Stimulated activated naive B cell treated with anti-CD40 and anti-IgM and Interleukin-4, amounts not matched to agents 10 μg/mL and 1 μg/mL and 100 μg/mL, for 72 hours (primary cell): ENCODE measurements around the gene FAM24B.
A peak's percentile ranks its signal among the peaks of the same experiment; 100 is the strongest.
"Not testable (repeated sequence)": the region's sequence is repeated elsewhere in the genome, so short reads cannot be mapped to it uniquely, and the experiment has no call there.

ENCODE experiments used
- ATAC-seq, 2 donors: fragments of 150-1000 bp; cut with Tn5 transposase; replicated peaks; 2 replicates each; pipeline ENCODE4 v1.10.0; 2021; ENCODE audit warnings: moderate library complexity in 1 of 2
- DNase-seq: peaks from one replicate; pipeline ENCODE4 v3.0.0; 2021
- H3K27ac Mint-ChIP-seq: one replicate; pipeline ENCODE4 v1.8.0; 2022; ENCODE audit warnings: mild to moderate bottlenecking, mixed read lengths
- H3K27me3 Mint-ChIP-seq, 2 donors: one replicate each; pipeline ENCODE4 v1.8.0; 2022; ENCODE audit warnings: mixed read lengths in 2 of 2
- H3K36me3 Mint-ChIP-seq, 2 donors: one replicate each; pipeline ENCODE4 v1.8.0; 2022; ENCODE audit warnings: mixed read lengths in 2 of 2, mild to moderate bottlenecking in 1 of 2
- H3K4me1 Mint-ChIP-seq, 2 donors: one replicate each; pipeline ENCODE4 v1.8.0; 2022; ENCODE audit warnings: mixed read lengths in 2 of 2, mild to moderate bottlenecking in 1 of 2
- H3K4me3 Mint-ChIP-seq, 2 donors: one replicate each; pipeline ENCODE4 v1.8.0; 2022; ENCODE audit warnings: mild to moderate bottlenecking in 2 of 2, mixed read lengths in 2 of 2, moderate library complexity in 1 of 2
- H3K9me3 Mint-ChIP-seq, 2 donors: one replicate each; pipeline ENCODE4 v1.8.0; 2022; ENCODE audit warnings: mixed read lengths in 2 of 2, mild to moderate bottlenecking in 1 of 2

The FAM24B gene

GRCh38 chr10:122868768-122869167 lies 10.6 kb downstream of the FAM24B start:
- not testable (repeated sequence) for H3K4me3 Mint-ChIP-seq, H3K27me3 Mint-ChIP-seq, H3K27ac Mint-ChIP-seq, ATAC-seq, H3K9me3 Mint-ChIP-seq, DNase-seq
- H3K4me1 Mint-ChIP-seq: peaks cover 13 to 23% of the 10 kb centered on the region in 2 donors
- H3K36me3 Mint-ChIP-seq: peaks cover 22 to 38% of the 10 kb centered on the region in 2 donors

DNA sequence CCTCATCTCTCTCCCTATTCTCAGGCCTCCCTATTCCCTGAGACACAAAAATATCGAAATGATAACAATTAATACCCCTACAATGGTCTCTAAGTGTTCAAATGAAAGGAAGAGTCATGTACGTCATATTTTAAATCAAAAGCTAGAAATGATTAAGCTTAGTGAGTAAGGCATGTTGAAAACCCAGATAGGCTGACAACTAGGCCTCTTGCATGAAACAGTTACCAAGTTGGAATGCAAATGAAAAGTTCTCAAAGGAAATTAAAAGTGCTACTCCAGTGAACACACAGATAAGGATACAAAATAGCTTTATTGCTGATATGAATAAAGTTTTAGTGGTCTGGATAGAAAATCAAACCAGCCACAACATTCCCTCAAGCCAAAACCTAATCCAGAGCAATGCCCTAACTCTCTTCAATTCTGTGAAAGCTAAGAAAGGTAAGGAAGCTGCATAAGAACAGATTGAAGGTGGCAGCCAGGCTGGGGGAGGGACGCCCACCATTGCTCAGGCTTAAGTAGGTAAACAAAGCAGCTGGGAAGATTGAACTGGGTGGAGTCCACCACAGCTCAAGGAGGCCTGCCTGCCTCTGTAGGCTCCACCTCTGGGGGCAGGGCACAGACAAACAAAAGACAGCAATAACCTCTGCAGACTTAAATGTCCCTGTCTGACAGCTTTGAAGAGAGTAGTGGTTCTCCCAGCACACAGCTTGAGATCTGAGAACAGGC lies 12.5 kb downstream of the FAM24B start:
- not testable (repeated sequence) for H3K27me3 Mint-ChIP-seq, DNase-seq, ATAC-seq, H3K9me3 Mint-ChIP-seq, H3K27ac Mint-ChIP-seq, H3K4me3 Mint-ChIP-seq
- Mint-ChIP-seq H3K36me3 (peaks cover 20 to 37% of the 10 kb centered on the region in 2 donors), H3K4me1 (peaks cover 22 to 37% of the 10 kb centered on the region in 2 donors)

DNA sequence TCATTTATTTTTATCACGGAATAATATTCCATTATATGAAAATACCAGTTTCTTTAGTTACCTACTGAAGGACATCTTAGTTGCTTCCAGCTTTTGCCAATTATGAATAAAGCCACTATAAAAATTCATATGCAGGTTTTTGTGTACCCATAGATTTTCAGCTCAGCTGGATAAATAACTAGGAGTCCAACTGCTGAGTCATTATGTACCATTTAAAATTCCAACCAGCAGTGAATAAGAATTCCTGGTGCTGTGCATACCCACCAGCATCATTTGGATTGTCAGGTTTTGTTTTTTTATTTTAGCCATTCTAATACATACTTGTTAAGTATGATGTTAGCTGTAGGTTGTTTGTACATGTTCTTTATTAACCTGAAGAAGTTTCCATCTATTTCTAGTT lies 14.5 kb downstream of the FAM24B start:
- ATAC-seq (no peak), DNase-seq (no peak)
- no peaks in the 10 kb centered on the region for H3K27me3 Mint-ChIP-seq
- H3K36me3 Mint-ChIP-seq: peaks cover 17 to 30% of the 10 kb centered on the region in 2 donors
- no peak overlapping the region for H3K4me3 Mint-ChIP-seq
- H3K27ac Mint-ChIP-seq: no peak overlapping the region
- H3K4me1 Mint-ChIP-seq: peaks cover 25 to 43% of the 10 kb centered on the region in 2 donors
- H3K9me3 Mint-ChIP-seq: peaks cover 4% of the 10 kb centered on the region in 2 donors

GRCh38 chr10:122864194-122864592 lies 15.2 kb downstream of the FAM24B start:
- Mint-ChIP-seq H3K9me3 (peaks cover 0 to 4% of the 10 kb centered on the region in 2 donors), H3K4me3 (no peak overlapping the region), H3K27ac (no peak overlapping the region), H3K27me3 (no peaks in the 10 kb centered on the region), H3K4me1 (peaks cover 29 to 50% of the 10 kb centered on the region in 2 donors), H3K36me3 (peaks cover 18 to 23% of the 10 kb centered on the region in 2 donors)
- ATAC-seq (no peak), DNase-seq (no peak)

- Mint-ChIP-seq H3K27me3 (no peaks in the 10 kb centered on the region), H3K4me1 (peaks cover 29 to 52% of the 10 kb centered on the region in 2 donors), H3K36me3 (peaks cover 18 to 24% of the 10 kb centered on the region in 2 donors), H3K9me3 (peaks cover 0 to 2% of the 10 kb centered on the region in 2 donors), H3K27ac (no peak overlapping the region), H3K4me3 (no peak overlapping the region)
- ATAC-seq: no peak
- DNase-seq: no peak
Measured at GRCh38 chr10:122863216-122864193, 15.9 kb downstream of the FAM24B start.

DNA sequence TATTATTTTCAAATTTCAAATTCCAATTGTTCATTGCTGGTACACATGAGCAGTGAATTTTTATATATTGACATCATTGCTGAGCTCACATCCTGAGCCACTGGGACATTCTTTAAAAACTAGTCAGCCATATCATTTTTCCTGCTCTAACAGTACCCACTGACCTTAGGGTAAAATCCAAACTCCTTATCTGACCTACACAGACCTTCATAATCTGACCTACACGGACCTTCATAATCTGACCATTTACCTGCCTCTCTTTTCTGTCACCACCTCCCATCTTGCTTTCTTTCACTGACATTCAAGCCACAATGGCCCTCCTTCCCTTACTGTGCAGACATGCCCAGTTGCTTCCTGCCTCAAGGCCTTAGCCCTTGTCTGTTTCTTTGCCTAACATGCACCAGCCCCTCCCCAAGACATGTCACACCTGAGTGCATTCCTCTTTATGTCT lies 17.6 kb downstream of the FAM24B start:
- no peak for DNase-seq

DNA sequence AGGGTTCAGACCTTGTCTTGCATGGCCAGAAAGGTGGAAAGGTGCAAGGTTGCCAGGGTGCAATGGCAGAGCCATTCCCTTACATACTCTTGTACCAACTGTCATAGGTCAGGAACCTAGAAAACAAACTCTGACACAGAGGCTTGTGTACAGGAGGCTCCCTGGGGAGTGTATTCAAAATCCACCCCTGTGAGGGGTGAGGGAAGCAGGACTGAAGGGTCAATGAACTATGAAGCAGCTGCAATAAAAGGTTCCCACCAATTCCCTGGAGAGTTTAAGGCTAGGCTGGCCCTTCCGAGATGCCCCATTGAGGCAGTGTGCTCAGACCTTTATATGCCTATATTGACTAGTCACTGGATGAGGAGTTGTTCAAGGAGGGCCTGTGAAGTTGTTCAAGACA lies 19.9 kb downstream of the FAM24B start:
- no peaks in the 10 kb centered on the region for H3K9me3 Mint-ChIP-seq
- no peak overlapping the region for H3K4me3 Mint-ChIP-seq
- DNase-seq (no peak), ATAC-seq (peak; percentile 62 to 64)
- peaks cover 24 to 30% of the 10 kb centered on the region in 2 donors for H3K4me1 Mint-ChIP-seq
- no peak overlapping the region for H3K27ac Mint-ChIP-seq
- H3K27me3 Mint-ChIP-seq: no peaks in the 10 kb centered on the region
- peaks cover 15 to 33% of the 10 kb centered on the region in 2 donors for H3K36me3 Mint-ChIP-seq

More for the DNA sequence above, 17.6 kb downstream of the FAM24B start:
- Mint-ChIP-seq H3K4me3 (no peak overlapping the region), H3K27me3 (no peaks in the 10 kb centered on the region), H3K4me1 (peaks cover 26 to 36% of the 10 kb centered on the region in 2 donors), H3K27ac (no peak overlapping the region), H3K36me3 (peaks cover 8 to 19% of the 10 kb centered on the region in 2 donors), H3K9me3 (no peaks in the 10 kb centered on the region)
- no peak for ATAC-seq

GRCh38 chr10:122858042-122858441 lies 21.3 kb downstream of the FAM24B start:
- H3K36me3 Mint-ChIP-seq: peaks cover 21 to 44% of the 10 kb centered on the region in 2 donors
- ATAC-seq: not testable (repeated sequence)

GRCh38 chr10:122856902-122857301 lies 22.5 kb downstream of the FAM24B start:
- Mint-ChIP-seq H3K4me1 (peaks cover 15 to 20% of the 10 kb centered on the region in 2 donors), H3K9me3 (no peaks in the 10 kb centered on the region), H3K36me3 (peaks cover 27 to 51% of the 10 kb centered on the region in 2 donors), H3K27ac (no peak overlapping the region), H3K4me3 (no peak overlapping the region), H3K27me3 (no peaks in the 10 kb centered on the region)
- ATAC-seq (no peak), DNase-seq (no peak)

More at GRCh38 chr10:122858042-122858441, 21.3 kb downstream of the FAM24B start:
- H3K4me3 Mint-ChIP-seq, H3K27ac Mint-ChIP-seq, H3K9me3 Mint-ChIP-seq, H3K27me3 Mint-ChIP-seq, DNase-seq: not testable (repeated sequence)
- H3K4me1 Mint-ChIP-seq: peaks cover 25 to 27% of the 10 kb centered on the region in 2 donors

- H3K9me3 Mint-ChIP-seq: no peaks in the 10 kb centered on the region
- H3K4me3 Mint-ChIP-seq: no peak overlapping the region
- H3K27ac Mint-ChIP-seq: no peak overlapping the region
- H3K4me1 Mint-ChIP-seq: peaks cover 11 to 18% of the 10 kb centered on the region in 2 donors
- no peak for DNase-seq
- no peaks in the 10 kb centered on the region for H3K27me3 Mint-ChIP-seq
- peaks cover 29 to 53% of the 10 kb centered on the region in 2 donors for H3K36me3 Mint-ChIP-seq
- no peak for ATAC-seq
Measured at GRCh38 chr10:122855745-122856144, 23.6 kb downstream of the FAM24B start.

DNA sequence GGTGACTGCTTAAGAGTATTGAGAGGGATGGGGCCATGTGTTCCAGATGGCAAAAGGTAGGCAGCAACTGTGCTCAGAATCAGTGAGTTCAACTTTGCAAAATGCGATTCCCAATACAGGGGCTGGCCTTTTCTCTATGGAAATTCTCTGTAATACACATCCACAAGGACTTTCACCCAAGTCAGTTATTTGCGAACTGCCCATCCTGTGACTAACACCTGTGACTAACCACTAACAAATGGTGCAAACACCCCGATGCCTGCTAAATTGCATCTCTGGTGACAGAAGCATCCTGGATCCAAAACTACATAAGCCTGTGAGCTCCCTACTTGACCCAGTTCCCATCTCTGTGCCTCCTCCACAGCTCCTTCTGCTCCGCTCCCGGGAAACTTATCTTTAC lies 24.7 kb downstream of the FAM24B start:
- Mint-ChIP-seq H3K4me3 (no peak overlapping the region), H3K36me3 (peaks cover 37 to 63% of the 10 kb centered on the region in 2 donors), H3K27me3 (no peaks in the 10 kb centered on the region), H3K4me1 (peaks cover 6 to 16% of the 10 kb centered on the region in 2 donors), H3K27ac (no peak overlapping the region), H3K9me3 (no peaks in the 10 kb centered on the region)
- ATAC-seq (no peak), DNase-seq (no peak)

DNA sequence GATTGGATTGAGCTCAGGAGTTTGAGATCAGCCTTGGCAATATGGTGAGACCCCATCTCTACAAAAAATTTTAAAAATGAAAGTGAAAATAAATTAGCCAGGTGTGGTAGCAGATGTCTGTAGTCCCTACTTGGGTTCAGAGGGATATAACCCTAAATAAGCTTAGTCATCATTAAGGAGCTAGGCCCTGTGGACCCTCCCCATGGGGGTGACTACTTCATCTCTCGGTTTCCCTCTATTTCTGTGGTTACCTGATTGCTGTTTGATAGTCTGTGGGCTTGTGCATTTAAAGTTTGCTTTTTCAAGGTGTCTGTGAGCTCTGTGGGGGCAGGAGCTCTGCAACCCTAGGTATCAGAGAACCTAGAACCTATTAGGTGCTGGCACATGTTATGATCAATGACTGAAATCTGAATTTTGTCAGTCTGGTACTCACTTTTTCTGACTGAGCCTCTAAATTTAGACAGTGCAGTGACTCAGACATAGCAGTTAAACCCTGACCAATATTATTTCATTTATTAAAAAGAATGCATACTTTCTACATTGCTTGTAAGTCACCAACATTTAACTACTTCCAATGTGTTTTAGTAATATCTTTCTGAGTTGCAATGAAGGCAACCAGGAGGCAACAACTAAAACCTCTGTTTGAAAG lies 25.6 kb downstream of the FAM24B start:
- Mint-ChIP-seq H3K27me3 (no peaks in the 10 kb centered on the region), H3K27ac (no peak overlapping the region), H3K9me3 (no peaks in the 10 kb centered on the region), H3K36me3 (peaks cover 34 to 62% of the 10 kb centered on the region in 2 donors), H3K4me3 (no peak overlapping the region), H3K4me1 (peaks cover 0 to 13% of the 10 kb centered on the region in 2 donors)
- ATAC-seq (no peak), DNase-seq (no peak)

GRCh38 chr10:122852261-122852660 lies 27.1 kb downstream of the FAM24B start:
- ATAC-seq (no peak), DNase-seq (no peak)
- Mint-ChIP-seq H3K9me3 (no peaks in the 10 kb centered on the region), H3K4me3 (no peak overlapping the region), H3K4me1 (peaks cover 7 to 19% of the 10 kb centered on the region in 2 donors), H3K27me3 (no peaks in the 10 kb centered on the region), H3K27ac (no peak overlapping the region), H3K36me3 (peaks cover 45 to 61% of the 10 kb centered on the region in 2 donors)
